NCI-H2107 treated with DMSO at 0.1 percent for 48 hours (cell line): ENCODE data around the gene CCT4.
"Not testable (repeated sequence)": the region's sequence is repeated elsewhere in the genome, so short reads cannot be mapped to it uniquely, and the experiment has no call there.

ENCODE experiments used
- DNase-seq: peaks from one replicate; lab custom pipeline; 2025; ENCODE audit not compliant: unreplicated experiment; lab: John Stamatoyannopoulos, UW

CCT4 gene, protein sequence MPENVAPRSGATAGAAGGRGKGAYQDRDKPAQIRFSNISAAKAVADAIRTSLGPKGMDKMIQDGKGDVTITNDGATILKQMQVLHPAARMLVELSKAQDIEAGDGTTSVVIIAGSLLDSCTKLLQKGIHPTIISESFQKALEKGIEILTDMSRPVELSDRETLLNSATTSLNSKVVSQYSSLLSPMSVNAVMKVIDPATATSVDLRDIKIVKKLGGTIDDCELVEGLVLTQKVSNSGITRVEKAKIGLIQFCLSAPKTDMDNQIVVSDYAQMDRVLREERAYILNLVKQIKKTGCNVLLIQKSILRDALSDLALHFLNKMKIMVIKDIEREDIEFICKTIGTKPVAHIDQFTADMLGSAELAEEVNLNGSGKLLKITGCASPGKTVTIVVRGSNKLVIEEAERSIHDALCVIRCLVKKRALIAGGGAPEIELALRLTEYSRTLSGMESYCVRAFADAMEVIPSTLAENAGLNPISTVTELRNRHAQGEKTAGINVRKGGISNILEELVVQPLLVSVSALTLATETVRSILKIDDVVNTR

DNA sequence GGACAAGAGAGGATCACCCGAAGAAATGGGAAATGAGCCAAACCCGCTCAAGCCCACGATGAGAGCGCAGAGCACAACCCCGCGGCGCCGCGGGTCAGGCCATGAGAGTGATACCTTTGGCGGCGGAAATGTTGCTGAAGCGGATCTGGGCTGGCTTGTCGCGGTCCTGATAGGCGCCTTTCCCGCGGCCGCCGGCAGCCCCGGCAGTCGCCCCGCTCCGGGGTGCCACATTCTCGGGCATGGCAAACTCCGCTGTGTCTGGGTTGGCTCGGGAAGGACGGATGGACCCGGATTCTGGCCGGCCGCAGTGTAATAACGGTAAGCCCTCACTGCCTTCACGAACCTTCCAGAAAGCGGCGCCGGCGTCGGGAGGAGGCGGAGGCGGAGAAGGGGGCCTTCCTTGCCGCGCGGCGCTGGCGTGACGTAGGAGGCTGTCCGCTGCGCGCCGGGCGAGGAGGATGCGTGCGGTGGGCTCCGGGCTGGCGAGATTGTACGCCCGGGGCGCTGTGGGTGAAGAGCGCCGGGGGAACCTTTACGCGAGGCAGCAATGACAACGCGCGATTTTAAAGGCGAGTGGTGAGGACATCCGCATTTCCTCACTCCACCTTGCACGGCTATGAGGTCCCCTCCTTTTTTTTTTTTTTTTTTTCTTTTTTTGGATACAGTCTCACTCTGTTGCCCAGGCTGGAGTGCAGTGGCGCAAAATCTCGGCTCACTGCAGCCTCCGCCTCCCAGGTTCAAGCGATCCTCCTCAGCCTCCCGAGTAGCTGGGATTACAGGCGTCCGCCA, at the start of gene CCT4:
TSS of gene CCT4 (minus strand) at position 390 of the 789 bp plus-strand sequence. CDS start at position 241, 149 bp downstream.
- DNase-seq: peak; percentile 58

DNA sequence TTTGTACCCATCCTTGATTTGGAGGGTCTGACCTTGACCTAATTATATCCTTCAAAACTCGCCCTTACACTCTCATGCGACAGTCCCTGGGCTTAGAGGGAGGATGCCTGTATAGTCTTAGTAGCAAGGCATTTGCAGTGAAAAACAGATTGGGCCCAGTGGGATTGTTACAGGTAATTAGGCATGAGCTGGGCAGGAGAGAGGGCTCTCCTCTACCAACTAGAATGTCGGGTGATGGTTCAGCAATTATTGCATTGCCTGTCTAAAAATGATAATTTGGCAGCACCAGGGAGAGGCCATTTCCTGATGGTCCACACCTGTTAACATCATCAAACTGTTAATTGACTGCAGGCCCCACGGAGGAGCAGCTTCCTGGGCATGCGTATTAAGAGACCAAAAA, 49.4 kb upstream of the CCT4 start:
- no peak for DNase-seq

DNA sequence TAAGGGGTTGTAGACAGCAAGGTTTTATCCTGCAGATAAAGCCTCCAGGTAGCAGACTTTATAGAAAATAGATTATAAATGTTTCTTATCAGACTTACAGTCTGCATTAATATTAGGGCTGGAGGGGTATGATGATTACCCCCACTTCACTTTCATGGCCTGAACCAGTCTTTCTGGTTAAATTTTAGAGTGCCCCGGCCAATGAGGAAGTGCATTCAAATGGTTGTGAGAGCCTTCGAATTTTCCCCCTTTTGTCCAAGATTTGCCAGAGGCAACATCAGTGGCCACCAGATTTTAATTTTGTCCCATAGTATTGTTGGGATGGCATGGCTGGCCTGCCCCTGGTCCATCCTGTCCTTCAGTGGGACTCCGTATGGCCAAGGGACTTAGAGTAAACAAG, 48.6 kb upstream of the CCT4 start:
- DNase-seq: no peak

DNA sequence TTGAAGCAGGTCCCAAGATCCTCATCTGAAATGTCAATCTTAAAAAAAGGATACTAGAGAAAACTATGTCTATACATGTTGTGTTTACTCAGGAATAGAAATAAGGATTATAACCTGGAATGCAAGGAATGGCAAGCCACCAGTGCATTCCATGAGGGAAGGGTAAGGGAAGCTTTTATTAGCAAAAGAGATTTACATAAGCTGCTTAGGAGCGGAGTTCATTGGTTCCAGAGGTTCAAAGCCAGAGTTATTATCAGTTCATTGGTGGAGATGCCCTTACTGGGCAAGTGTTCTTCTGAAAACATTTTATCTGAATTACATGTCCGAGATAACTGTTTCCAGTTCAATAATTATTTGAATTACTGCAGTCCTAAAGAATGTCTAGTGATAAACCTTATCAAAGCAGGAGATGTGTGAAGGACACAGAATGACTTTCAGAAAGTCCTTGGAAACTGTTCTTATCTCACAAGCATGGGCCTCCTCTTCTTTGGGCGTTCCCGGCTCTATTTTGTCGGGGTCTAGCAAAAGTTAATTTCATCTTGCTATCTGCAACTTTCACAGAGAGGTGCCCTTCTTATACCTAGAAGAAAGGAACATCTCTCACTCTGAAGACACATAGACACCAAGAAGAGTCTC, 40.5 kb upstream of the CCT4 start:
- DNase-seq: no peak

DNA sequence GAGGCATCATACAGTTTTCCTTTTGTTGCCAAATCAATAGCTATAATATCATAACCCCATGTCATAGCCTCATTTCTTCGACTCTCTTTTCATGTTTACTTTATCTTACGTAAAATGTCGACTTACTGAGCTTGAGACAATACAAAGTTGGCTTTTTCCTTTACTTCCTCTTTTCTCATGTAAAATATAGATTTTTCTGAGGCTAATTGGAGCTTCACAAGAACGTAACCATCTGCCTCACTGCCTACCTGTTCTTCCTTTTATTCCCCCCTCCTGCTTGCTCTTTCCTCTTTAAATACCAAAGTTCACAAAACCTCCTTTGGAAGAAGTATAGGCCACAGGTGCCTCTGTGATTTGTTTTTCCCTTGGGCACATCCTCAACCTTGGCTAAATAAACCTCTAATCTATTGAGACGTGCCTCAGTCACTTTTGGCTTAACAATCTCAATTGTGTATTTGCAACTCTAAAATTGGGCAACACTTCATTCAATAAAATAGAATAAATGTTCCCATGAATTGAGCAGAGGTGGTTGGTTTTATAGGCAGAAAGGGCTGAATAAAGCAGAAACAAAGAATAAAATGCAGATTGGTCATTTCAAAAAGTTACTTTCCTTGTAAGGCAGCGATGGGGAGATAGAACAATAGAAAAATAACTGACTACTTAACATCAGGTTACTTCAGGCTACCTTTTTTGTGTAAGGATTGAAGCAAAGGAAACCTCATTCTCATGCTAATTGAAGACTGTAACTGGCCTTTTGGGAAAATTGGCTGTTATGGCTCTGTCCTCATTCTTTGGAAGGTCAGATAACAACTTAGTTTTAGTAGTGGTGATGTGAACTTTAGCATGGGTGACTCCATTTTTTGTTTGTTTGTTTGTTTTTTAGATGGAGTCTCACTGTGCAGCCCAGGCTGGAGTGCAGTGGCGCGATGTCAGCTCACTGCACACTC, 38.3 kb upstream of the CCT4 start:
- no peak for DNase-seq

DNA sequence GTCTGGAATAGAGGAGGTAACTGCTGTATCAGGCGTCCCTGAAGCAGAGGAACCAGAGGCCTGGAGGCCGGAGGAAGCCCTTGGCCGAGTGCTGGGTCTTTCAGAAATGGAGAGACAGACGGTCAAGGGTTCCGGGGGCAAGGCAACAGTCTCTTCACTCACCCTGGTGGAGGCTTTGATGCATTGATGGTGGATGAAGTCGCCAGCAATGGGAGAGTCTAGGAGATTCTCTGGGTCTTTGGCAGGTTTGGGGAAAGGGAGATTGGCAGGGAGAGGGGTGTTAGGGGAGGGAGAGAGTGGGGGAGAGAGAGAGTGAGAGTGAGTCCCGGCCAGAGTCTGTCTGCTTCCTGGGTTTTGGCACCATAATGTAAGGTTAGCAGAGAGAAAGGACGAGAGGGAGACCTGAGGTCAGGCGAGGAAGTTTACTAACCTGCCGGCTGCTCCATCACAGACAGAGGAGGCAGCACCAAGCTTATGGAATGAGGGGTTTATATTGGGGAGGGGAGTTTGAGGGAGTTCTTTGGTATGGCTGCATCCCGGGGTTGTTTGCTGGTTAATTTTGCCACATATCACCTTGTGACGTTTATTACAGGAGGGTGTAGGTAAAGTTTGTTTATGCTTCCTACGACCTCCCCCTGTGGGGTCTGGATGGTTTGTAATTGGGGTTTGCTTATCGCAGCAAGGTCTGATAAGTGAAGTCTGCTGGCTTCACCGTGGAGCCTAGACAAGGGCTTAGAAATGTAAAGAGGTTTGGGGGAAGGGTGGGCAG, 36.6 kb upstream of the CCT4 start:
- DNase-seq: no peak

DNA sequence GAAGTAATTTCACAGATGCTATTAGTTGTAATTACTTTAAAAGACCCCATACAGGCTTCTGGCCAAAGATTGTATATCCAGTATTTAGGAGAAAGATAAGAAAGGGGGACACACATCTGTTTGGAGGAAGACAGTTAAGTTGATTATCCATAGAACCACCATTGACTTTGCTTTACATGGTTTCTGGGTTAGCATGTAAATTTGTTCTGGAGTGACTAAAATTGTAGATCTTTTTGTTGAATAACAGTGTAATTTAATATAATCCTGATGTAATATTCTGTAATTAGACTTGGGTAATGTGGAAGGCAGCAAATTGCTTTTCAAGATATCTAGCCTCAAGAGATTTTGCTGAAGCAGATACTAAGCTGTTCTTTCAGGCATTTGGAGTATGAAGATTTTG, 34.3 kb upstream of the CCT4 start:
- DNase-seq: no peak

DNA sequence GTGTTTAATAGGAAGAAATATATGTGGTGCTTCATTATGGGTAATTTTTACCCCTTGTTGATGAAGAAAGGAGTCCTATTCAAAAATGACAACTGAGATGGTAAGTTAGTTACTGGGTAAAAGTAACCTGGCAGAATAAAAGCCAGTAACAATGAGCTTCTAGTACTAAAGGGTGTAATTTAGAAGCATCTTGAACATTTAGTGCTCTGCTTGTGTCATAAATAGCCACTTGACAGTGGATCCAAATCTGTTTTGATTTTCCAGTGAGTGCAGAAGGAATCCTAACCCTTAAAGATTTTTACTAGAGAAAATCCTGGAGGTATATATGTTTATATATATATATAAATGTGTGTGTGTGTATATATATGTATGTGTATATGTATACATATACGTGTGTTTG, 32.1 kb upstream of the CCT4 start:
- no peak for DNase-seq

DNA sequence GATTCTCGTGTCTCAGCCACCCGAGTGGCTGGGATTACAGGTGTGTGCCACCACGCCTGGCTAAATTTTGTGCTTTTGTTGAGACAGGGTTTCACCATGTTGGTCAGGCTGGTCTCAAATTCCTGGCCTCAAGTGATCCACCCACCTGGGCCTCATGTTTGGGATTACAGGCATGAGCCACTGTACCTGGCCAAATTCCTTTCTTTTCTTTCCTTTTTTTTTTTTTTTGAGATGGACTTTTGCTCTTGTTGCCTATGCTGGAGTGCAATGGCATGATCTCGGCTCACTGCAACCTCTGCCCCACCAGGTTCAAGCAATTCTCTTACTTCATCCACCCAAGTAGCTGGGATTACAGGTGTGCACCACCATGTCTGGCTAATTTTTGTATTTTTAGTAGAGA, 26.3 kb upstream of the CCT4 start:
- not testable (repeated sequence) for DNase-seq

DNA sequence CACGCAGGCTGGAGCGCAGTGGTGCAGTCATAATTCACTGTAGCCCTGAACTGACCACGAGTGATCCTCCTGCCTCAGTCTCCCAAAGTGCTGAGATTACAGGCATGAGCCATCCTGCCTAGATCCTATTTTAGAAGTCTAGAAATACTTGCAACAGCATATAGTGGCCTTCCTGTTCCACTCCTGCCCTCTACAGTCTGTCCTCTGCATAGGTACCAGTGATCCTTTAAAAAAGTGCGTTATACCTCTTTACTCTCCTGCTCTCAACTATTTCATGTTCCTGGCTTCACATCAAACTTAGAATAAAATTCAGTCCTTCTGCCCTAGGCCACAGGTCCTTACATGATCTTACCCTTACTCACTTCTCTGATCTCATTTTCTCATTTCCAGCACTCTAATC, 23.1 kb upstream of the CCT4 start:
- DNase-seq: no peak

DNA sequence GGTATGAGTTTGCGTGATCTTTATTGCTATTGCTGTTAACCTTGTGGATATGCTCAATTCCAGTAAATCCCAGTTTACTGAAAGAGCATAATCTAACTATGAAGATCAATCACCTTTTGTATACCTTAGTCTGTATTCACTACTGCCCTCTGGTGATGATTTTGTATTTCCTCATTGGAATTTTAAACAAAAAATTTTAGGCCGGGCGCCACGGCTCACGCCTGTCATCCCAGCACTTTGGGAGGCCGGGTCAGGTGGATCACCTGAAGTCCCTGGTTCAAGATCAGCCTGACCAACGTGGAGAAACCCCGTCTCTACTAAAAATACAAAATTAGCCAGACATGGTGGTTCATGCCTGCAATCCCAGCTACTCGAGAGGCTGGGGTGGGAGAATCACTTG, 22.1 kb upstream of the CCT4 start:
- DNase-seq: no peak

DNA sequence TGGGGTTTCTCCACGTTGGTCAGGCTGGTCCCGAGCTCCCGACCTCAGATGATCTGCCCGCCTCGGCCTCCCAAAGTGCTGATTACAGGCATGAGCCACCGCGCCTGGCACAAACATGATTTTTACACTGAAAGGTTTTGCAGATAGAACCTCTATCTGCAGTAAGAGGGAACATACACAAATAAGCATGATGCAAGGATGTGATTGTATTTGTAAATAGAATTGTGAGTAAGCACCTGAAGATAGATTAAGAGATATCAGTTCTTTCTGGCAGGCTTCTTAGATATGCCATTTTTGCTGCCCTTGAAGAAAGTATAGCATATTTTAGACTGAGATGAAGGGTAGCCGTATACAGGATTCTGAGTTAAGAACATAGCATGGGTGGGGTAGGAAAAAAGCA, 20.7 kb upstream of the CCT4 start:
- no peak for DNase-seq

DNA sequence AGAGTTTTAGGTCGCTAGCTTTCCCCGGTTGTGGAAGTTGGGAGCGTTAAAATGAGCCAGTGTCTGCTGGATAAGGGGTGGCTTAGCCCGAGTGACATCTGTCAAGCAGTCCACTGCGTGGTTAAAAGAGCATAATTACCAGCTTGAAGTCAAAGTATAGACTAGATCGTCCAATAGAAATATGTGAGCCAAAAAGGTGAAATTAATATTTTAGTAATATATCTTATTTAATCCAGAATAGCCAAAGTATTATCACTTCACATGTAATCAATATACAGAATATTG, 17.7 kb upstream of the CCT4 start:
- no peak for DNase-seq

DNA sequence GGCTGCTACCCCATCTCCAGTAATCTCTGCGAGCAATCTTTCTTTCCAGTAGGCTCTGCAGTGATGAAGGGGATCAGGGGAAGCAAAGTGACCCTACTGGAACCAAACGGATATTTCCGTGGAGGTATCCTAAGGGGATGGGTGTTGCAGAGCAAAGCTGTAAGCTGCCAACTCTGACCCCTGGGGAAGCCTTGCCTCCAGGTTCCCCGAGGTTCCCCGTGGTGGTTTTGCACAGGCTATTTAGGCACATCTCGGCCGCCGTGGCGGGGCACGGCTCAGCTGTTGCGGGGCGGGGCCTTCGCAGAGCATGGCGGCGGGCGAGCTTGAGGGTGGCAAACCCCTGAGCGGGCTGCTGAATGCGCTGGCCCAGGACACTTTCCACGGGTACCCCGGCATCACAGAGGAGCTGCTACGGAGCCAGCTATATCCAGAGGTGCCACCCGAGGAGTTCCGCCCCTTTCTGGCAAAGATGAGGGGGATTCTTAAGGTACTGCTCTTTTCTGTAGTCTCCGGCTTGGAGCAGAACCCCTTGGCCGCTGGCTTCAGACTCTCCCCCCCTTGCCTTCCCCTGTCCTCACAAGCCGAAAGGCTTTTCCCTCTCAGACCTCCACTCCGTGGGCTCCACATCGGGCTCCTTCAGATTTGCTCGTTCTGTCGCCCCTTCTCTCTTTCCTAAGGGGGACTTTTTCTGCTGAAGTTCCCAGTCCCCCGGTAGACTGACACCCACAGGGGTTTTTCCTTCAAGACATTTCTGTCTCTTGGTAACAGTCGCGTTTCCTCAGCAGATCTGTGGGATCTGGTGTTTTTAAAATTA, 17.1 kb upstream of the CCT4 start, which contains the start of gene COMMD1:
TSS of gene COMMD1 (plus strand) at position 303 of the 814 bp plus-strand sequence. CDS start at position 308, 5 bp downstream.
- DNase-seq: peak; percentile 31

DNA sequence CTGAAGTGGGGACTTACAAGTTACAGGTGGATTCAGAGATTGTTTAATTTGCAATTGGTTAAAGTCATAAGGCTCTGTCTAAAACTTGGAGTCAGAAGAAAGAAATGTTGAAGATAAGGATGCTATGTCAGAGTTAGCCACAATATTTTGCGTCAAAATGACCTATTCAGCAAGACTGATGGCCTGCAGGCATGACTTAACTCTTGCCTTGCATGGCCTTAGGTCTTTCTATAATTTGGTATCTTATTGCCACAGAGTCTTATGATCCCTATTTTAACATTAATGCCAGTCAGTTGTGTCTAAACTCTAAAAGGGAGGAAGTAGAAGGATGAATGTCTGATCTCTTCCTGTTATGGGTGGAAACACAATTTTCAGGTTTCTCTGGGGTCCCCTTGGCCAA, 11.8 kb upstream of the CCT4 start:
- no peak for DNase-seq

DNA sequence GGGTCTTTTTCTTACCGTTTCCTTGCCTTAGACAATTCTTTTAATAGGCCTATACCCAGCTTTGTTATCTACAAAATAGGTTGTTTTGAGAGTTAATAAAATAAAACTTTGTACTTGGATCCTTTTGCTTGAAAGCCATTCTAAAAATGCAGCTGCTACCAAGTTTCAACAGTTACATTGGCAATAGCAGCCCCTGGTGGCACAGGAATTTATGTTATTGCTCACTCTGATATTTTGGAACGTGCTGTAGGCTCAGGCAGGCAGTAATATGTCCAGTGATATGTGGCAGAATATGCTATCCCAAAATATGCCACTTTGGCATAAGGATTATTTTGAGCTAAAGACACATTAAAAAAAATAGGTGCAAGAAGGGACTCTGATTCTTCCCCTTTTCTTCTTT, 10.4 kb upstream of the CCT4 start:
- peak; percentile 17 for DNase-seq

DNA sequence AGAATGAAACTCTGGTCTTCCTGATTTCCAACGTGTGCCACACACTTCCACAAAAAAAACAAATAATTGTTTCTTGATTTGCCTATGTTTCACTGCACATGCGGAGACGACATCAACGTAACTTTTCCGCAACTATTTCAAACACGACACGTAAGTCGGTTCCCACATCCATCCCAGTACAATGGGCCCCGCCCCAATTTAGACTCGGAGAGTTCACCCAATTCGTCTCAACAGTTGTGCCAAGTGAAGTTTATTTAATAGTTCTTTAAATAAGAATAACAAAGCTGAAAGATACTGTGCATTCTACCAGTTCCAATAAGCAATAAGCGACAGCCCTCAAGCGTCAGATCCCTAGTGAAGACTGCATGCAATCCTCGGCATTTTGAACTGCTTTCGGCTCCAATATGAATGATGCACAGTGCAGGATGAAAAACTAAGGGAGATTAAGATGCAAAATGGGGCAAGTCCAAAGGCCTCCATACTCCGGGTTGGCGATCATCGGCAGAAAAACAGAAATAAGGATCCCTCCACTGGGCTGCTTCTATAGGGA, 664 bp downstream of the CCT4 start:
- DNase-seq: no peak

DNA sequence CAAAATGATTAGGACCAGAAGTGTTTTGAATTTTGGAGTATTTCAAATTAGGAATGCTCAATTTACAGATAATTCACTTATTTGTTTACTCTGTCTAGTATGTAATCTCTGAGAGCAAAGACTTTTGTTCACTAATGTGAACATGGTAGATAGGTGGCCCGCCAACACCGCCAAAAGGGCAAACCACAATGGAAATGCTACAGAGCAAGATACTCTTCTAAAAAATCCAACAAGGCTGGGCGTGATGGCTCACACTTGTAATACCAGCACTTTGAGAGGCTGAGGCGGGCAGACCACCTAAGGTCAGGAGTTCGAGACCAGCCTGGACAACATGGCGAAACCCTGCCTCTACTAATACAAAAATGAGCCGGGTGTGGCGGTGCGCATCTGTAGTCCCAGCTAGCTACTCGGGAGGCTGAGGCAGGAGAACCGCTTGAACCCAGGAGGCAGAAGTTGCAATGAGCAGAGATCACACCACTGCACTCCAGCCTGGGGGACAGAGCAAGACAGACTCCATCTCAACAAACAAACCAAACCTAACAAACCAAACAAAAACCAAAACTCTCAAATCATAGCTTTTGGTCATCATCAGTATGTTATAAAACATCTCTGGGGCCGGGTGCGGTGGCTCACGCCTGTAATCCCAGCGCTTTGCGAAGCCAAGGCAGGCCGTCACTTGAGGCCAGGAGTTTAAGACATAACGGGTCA, 2.4 kb downstream of the CCT4 start:
- no peak for DNase-seq
